Measurements from ENCODE around the gene FANCB.

The FANCB gene

GRCh38 chrX:14872851-14873675, at the start of gene FANCB, which contains the start of gene MOSPD2:
FANCB (minus strand) TSS chrX:14873069; CDS start chrX:14865510, 7,559 bp downstream.
MOSPD2 (plus strand) TSS chrX:14873421; CDS start chrX:14873529, 108 bp downstream.
- DNase-seq = peak; percentile 83

DNA sequence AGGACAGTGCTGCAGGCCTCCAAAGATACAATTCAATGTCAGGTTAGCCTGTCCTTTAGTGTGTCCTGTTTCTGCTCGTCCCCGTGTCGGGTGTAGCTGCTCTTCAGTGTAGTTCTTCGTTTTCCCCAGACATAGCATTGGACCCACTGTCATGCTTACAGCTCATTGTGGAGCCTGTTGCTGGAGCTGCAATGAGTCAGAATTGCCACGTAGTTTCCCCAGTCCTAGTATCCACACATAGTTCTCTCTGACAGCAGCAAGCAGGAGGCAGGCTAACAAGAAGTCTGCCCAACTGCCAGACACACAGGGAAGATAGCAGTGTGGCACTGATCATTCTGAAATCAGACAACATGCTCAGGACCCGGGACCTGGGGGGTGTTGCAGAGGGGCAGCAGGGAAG, 49.6 kb upstream of the FANCB start:
- peak; percentile 47 for DNase-seq

DNA sequence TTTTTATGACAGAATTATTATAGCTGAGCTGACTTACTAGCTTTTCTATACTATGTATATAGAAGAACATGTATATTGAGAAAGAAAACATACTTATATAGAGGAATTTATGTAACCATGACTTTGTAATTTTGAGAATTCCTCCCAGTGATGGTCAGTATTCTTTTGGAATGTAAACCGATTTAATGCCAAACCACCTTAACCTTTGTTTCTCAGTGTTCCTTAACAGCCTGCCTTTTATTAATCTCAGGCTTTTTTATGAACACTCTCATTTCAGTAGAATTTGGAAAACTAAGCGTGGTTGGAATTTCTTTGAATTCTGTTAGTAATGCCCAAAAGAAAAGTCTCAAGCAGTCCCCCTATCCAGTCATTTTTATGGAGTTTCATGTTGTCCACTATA, 47.3 kb upstream of the FANCB start:
- no peak for DNase-seq

- DNase-seq = no peak
Measured at GRCh38 chrX:14919407-14919806, 46.5 kb upstream of the FANCB start.

DNA sequence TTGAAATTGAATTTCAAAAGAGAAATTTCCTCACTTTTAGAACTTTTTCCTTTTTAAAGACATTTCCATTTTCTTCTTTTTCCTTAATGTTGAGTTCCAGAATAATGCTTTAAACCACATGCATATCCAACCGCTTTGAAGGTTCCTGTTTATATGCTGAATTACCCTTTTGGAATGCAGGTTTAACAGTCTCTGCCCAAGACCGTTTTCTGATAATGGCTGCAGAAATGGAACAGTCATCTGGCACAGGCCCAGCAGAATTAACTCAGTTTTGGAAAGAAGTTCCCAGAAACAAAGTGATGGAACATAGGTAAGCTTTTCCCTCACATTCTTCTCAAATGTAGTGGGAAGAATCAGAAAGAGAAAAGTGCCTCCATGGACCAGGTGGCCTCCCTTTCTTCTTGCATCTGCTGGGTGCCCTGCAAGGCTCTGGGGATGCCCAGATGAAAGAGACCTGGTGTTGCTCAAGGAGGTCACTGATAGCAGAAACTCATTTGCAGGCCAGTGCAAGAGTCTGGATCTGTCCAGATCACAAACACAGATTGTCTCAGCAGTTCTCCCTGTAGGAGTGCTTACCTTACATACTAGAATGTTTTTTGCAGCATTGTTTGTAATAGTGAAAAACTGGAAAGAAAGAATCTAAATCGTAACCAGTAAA, 43.3 kb upstream of the FANCB start:
- peak; percentile 60 for DNase-seq

DNA sequence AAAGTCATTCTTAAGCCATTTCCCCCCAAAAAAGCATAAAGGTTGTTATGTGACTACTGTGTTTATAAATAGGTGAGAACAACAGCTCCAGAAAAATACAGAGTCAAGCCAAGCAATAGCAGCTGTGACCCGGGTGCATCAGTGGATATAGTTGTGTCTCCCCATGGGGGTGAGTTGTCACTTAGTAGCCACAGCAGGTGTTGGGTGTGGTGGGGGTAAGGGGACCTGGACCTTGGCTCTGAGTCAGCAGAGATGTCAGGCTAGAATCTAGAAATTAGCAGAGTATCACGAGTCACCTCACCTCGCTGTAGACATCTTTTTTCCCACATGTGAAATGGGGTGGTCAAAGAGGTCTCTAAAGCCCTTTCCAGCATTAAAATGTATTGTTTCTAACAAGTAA, 42.7 kb upstream of the FANCB start:
- DNase-seq = no peak

DNA sequence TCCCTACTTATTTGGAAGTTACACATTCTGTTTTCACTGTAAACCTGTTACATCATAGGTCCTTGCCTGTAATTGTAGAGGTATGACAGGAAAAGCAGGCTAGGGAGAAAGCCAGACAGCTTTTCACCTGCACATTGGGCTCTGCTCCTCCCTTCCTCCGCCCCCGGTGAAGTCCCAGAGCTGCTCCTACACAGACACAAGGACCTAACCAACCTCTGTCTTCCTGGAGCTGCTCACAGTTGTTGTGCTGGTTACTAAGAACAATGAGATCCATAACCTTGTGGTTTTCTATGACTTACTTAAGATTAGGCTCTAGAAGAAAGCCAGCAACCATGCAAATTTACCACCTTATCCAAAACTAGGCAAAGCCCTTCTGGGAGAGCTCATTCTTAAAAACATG, 40.4 kb upstream of the FANCB start:
- peak; percentile 21 for DNase-seq

DNA sequence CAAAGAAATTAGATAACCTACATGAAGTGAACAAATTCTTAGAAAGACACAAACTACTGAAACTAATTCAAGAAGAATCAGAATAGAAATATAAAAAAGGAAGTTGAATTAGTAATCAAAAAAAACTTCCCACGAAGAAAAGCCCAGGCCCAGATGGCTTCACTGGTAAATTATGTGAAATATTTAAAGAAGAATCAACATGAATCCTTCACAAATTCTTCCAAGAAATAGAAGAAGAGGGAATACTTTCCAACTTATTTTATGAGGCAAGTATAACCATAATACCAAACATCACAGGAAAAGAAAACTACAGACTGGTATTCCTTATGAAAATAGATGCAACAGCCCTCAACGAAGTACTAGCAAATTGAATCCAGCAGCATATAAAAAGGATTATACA, 31.0 kb upstream of the FANCB start:
- no peak for DNase-seq

DNA sequence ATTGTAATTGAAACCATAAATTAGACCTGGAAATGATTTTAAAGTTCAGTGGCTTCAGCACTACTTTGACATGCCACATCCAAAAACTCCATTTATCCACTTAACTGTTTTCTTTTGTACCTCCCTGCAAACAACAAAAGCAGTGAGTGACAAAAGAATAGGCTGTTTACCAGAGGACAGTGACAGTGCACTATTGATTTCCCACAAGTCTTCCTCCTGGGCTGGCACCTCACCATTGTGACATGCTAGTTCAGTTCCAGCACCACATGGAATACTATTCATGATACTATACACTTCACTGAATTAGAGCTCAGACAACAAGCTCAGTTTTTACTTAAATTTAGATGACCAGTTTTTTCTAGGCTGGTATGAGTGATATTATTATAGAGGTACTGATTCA, 29.7 kb upstream of the FANCB start:
- DNase-seq = no peak

DNA sequence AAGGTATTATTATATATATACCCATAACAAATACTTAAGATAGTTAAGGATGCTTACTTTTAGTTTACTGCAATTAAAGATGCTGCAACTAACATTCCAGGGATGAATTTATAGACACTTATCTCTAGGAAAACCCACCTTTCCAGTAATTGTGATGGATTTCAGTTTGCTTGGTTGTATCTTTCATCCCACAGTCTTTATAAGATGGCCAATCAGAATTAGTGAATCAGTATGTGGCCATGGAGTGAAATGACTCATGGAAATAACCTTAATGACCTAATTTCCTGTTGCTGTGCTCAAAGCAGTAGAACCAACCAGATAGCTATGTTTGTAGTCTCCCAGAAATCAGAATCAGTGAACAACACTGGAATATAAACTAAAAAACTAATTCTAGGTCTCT, 26.7 kb upstream of the FANCB start:
- DNase-seq = peak; percentile 73

- no peak for DNase-seq
Measured at GRCh38 chrX:14897042-14897441, 24.2 kb upstream of the FANCB start.

GRCh38 chrX:14896273-14896672, 23.4 kb upstream of the FANCB start:
- DNase-seq = no peak

DNA sequence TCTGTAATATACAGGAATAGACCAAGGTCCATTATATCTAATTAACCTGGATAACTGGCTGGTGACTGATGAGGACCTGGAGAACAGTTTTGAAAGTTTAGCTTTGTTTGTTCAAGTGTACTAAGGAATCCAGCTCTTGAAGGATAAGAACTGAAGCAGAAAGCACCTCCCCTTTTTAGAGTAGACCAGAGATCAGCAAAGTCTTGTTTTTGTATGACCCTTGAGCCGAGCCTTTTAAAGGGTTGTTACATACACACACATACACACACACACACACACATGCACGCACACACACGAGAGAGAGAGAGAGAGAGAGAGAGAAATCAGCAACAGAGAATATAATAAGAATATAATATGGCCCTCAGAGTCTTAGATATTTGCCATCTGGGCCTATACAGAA, 13.4 kb upstream of the FANCB start:
- DNase-seq = no peak

DNA sequence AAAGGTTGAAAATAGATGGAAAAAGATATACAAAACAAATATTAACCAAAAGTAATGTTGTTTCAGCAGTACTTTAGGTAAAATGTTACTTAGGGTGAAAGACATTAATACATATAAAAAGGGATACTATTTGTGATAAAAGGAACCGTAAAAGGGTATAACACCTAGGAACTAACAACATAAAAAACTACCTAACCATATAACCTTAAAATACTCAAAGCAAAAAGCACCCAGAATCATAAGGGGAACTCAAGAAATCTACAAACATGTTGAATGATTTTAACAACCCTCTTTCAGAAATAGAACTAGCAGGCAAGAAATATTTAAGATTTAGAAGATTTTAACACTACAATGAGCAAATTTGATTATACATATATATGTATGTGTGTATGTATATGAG, 11.8 kb upstream of the FANCB start:
- DNase-seq = no peak

DNA sequence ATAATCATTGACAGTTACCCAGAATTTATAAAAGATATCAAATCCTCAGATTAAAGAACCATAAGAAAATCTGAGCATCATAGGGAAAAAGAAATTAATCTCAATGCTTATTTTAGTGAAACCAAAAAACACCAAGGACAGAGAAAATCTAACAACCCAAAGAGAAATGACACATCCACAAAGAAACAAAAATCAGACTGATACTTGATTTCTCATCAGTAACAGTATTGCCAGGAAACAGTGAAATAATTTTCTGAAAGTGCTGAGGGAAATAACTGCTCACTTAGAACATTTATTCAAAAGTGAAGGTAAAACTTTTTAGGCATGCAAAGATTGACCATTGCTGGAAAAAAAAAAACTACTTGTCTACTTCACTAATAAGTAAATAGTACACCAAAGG, 11.0 kb upstream of the FANCB start:
- no peak for DNase-seq

DNA sequence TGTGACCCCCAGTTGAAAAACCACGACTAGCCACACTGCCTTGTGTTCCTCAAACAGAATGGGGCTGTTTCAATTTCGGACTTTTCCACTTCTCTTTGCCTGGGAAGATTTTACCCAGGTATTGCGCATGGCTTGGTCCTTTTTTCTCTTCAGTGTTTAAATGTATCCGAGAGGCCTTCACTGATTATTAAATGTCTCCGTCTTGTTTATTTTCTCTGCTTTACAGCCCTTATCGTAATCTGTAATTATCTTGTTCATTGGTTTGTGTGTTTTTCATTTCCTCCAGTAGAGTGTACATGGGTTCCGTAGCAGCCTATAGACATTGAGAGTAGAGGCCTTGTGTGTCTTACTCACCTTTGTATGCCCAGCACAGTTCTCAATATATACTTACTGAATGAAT, 2.8 kb upstream of the FANCB start:
- DNase-seq = no peak

- DNase-seq = no peak
Measured at GRCh38 chrX:14873676-14874049, 794 bp upstream of the FANCB start.

DNA sequence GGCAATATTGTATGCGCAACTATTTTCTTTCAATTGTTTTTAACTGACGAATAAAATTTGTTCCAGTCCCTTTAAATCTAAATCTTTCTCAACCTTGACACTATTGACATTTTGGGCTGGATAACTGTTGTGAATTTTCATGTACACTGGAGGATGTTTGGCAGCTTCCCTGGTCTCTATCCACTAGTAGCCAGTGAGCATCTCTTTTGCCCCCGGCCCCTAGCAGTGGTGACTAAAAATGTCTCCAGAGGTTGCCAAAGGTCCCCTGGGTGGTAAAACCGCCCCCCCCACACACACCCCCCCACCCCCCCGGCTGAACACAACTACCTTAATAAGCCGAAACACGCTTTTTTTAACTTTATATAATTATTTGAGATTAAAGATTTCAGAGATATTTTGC, 514 bp downstream of the FANCB start:
- no peak for DNase-seq

- DNase-seq = no peak
Measured at GRCh38 chrX:14871767-14872166, 1.1 kb downstream of the FANCB start.

- DNase-seq = peak; percentile 13
Measured at GRCh38 chrX:14865201-14865600, 7.7 kb downstream of the FANCB start.

GRCh38 chrX:14864631-14865030, 8.2 kb downstream of the FANCB start:
- peak; percentile 56 for DNase-seq

GRCh38 chrX:14851526-14851925, 21.3 kb downstream of the FANCB start:
- DNase-seq = no peak

GRCh38 chrX:14843666-14844065, 29.2 kb downstream of the FANCB start:
- no peak for DNase-seq

DNA sequence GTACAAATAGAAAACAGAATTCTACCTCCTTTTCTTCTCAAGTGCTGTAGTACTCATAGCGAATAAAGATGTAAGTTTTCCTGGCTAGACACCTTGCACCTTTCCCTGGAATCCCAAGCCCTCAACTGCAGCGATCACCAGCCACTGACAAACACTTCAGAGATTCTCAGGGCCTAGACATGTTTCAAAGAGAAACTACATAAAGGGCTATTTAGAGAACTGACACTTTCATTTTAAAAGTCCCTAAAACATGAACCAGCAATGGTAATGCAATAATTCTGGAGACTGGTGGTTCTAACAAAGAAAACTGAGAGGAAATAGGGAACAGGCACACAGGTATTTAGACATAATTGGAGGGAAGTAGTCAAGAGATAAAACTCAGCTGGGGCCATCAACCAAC, 35.7 kb downstream of the FANCB start:
- no peak for DNase-seq

DNA sequence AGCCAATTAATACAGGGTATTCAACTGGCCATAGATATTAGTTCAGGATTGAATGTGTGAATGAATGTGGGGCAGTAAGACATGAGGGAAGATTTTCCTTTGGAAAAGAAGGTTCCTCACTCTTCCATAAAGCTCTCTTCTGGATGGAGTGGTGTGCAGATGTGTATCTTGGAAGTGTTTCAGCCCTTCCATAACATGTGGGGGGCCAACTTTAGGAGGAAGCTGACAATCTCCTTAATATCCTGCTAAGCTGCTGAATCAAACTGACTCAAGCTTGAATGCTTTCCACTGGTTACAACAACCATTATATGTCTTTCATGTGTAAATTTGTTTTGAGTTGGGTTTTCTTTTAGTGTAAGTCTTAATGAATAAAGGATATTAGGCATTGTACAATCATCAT, 40.3 kb downstream of the FANCB start:
- DNase-seq = no peak
